CD14-positive monocyte (primary cell): ENCODE data around the gene WFIKKN2. TPM values are rescaled to one million over a fixed set of nuclear protein-coding genes. Genes with fewer than 3 reads are reported as not detected.

Source experiments
- DNase-seq, 3 donors: peaks; one replicate each; pipeline ENCODE4 v3.0.0-alpha.2; 2011 to 2022
- H2AFZ ChIP-seq: 2 replicates; pipeline ENCODE4 v1.6.0; 2012; ENCODE audit warnings: mild to moderate bottlenecking, low read depth, low read length, inconsistent platforms; ENCODE audit not compliant: insufficient read depth, poor library complexity, severe bottlenecking
- H3K27ac ChIP-seq, 2 donors: 1 replicate in 1 of 2; 2 replicates in 1 of 2; pipeline ENCODE4 v1.5.1; 2012 to 2013; ENCODE audit warnings: low read length in 2 of 2, control low read depth in 1 of 2, inconsistent platforms in 1 of 2, low read depth in 1 of 2, mild to moderate bottlenecking in 1 of 2
- H3K27me3 ChIP-seq, 2 donors: one replicate each; pipeline versions ENCODE4 v1.6.0 to v1.6.1; 2011 to 2013; ENCODE audit warnings: low read length in 2 of 2; ENCODE audit not compliant: control insufficient read depth in 2 of 2, insufficient read depth in 2 of 2
- H3K36me3 ChIP-seq, 2 donors: replicated peaks in 1 of 2; 1 replicate in 1 of 2; 2 replicates in 1 of 2; pipeline versions ENCODE4 v1.5.1 to v1.6.1; 2012 to 2013; ENCODE audit warnings: low read length in 2 of 2, control low read depth in 1 of 2, inconsistent platforms in 1 of 2, mild to moderate bottlenecking in 1 of 2; ENCODE audit not compliant: insufficient read depth in 2 of 2, control insufficient read depth in 1 of 2
- H3K4me1 ChIP-seq, 2 donors: 1 replicate in 1 of 2; 2 replicates in 1 of 2; pipeline versions ENCODE4 v1.5.1 to v1.6.1; 2012 to 2013; ENCODE audit warnings: low read length in 2 of 2, control low read depth in 1 of 2, inconsistent platforms in 1 of 2, mild to moderate bottlenecking in 1 of 2, moderate library complexity in 1 of 2; ENCODE audit not compliant: insufficient read depth in 2 of 2, control insufficient read depth in 1 of 2
- H3K4me2 ChIP-seq: replicated peaks from 2 replicates; pipeline ENCODE3; 2012; ENCODE audit warnings: low read length, moderate library complexity, mild to moderate bottlenecking; ENCODE audit not compliant: poor library complexity, severe bottlenecking; ENCODE audit errors: extremely low read depth
- H3K4me3 ChIP-seq, 3 experiments: fragments of 200-600 bp in 1 of 3; sonication (generic) in 1 of 3; replicated peaks in 1 of 3; 1 replicate in 2 of 3; 2 replicates in 1 of 3; pipeline ENCODE4 v1.5.1; 2011 to 2013; ENCODE audit warnings: low read length in 3 of 3, mild to moderate bottlenecking in 3 of 3, control low read depth in 2 of 3, low read depth in 2 of 3, inconsistent platforms in 1 of 3, moderate library complexity in 1 of 3
- H3K79me2 ChIP-seq: 2 replicates; pipeline ENCODE4 v1.6.0; 2012; ENCODE audit warnings: mild to moderate bottlenecking, control low read depth, inconsistent platforms, low read length, moderate library complexity; ENCODE audit not compliant: insufficient read depth
- H3K9ac ChIP-seq: 2 replicates; pipeline ENCODE4 v1.6.0; 2017; ENCODE audit warnings: low read length, mild to moderate bottlenecking; ENCODE audit not compliant: insufficient read depth, poor library complexity, severe bottlenecking
- H3K9me3 ChIP-seq, 2 donors: replicated peaks in 1 of 2; 1 replicate in 1 of 2; 2 replicates in 1 of 2; pipeline versions ENCODE4 v1.5.1 to v1.6.1; 2012 to 2013; ENCODE audit warnings: low read length in 2 of 2, control low read depth in 1 of 2; ENCODE audit not compliant: control insufficient read depth in 1 of 2, insufficient read depth in 1 of 2
- H4K20me1 ChIP-seq: 2 replicates; pipeline ENCODE4 v1.6.0; 2012; ENCODE audit warnings: mild to moderate bottlenecking, low read length, control low read depth, moderate library complexity; ENCODE audit not compliant: insufficient read depth
- H3K27ac Mint-ChIP-seq, 7 donors: one replicate each; pipeline ENCODE4 v1.8.0; 2020; ENCODE audit warnings: mild to moderate bottlenecking in 7 of 7, mixed read lengths in 7 of 7, moderate library complexity in 6 of 7, inconsistent platforms in 2 of 7
- H3K27me3 Mint-ChIP-seq, 3 donors: one replicate each; pipeline ENCODE4 v1.8.0; 2021 to 2022; ENCODE audit warnings: low read depth in 3 of 3, mild to moderate bottlenecking in 3 of 3, mixed read lengths in 3 of 3, moderate library complexity in 3 of 3, inconsistent platforms in 1 of 3
- H3K36me3 Mint-ChIP-seq, 2 donors: one replicate each; pipeline ENCODE4 v1.8.0; 2020; ENCODE audit warnings: mixed read lengths in 2 of 2, inconsistent platforms in 1 of 2, mild to moderate bottlenecking in 1 of 2
- H3K4me1 Mint-ChIP-seq: one replicate; pipeline ENCODE4 v1.8.0; 2020; ENCODE audit warnings: mild to moderate bottlenecking, mixed read lengths
- H3K4me3 Mint-ChIP-seq, 2 donors: one replicate each; pipeline ENCODE4 v1.8.0; 2020; ENCODE audit warnings: mild to moderate bottlenecking in 2 of 2, mixed read lengths in 2 of 2, moderate library complexity in 1 of 2
- H3K9me3 Mint-ChIP-seq, 7 donors: one replicate each; pipeline ENCODE4 v1.8.0; 2020 to 2022; ENCODE audit warnings: mixed read lengths in 7 of 7, mild to moderate bottlenecking in 6 of 7, moderate library complexity in 6 of 7, inconsistent platforms in 2 of 7
- CTCF ChIP-seq: fragments of 200-600 bp; IDR thresholded peaks from one replicate; pipeline ENCODE4 v1.8.0; 2022; ENCODE audit warnings: antibody characterized with exemption, mild to moderate bottlenecking
- WGBS: methylation state at CpG from one replicate; pipeline ENCODE4 v1.1.5; 2013; ENCODE audit warnings: missing lambda C conversion rate; ENCODE audit not compliant: insufficient coverage; 5-methylcytosine and 5-hydroxymethylcytosine counted together
- intact Hi-C, 2 donors: fragments of 100-400 bp; cut with micrococcal nuclease; formaldehyde crosslinking; loops; one replicate each; pipeline versions ENCODE4 v1.15.0 to v1.15.1; 2023
- polyA plus RNA-seq, 3 donors: library from polyadenylated mRNA; depleted of rRNA in 1 of 3; unstranded in 2 of 3; stranded (reverse) in 1 of 3; fragments of 300-500 nt in 2 of 3; fragments of >200 nt in 1 of 3; fragmentation: Illumina TruSeq in 2 of 3; gene quantifications; 1 replicate in 2 of 3; 2 replicates in 1 of 3; pipeline ENCODE4 v1.2.3, GENCODE V29; 2012 to 2021

WFIKKN2 gene
- polyA plus RNA-seq, 3 donors, result 0.03 TPM; not detected in 2

- H3K9me3 ChIP-seq, result no peaks in the 10 kb centered on the region
- no peak for TF ChIP-seq CTCF
- under 1% methylated on average over 53 of the region's 53 CpGs for WGBS
- intact Hi-C loops, result loop anchor here (2.0 to 10.0 kb wide), 6 partner anchors 45 to 289 kb away; partner anchors contain the start of genes ANKRD40 (in 1 of the 2) and NME1 (in 1 of the 2)
- H3K4me2 ChIP-seq, result peak overlapping the region; percentile 95
- H2AFZ ChIP-seq, result peak overlapping the region; percentile 11
- H3K4me1 ChIP-seq, result peaks cover 20 to 48% of the 10 kb centered on the region in 2 donors
- Mint-ChIP-seq H3K27ac (peak overlapping the region; percentile 54 to 99 (median 80)), H3K4me1 (peaks cover 38% of the 10 kb centered on the region), H3K9me3 (no peaks in the 10 kb centered on the region), H3K36me3 (peaks cover 25 to 28% of the 10 kb centered on the region in 2 donors), H3K27me3 (peaks cover 0 to 2% (median 2%) of the 10 kb centered on the region in 3 donors), H3K4me3 (peak overlapping the region; percentile 79 to 84)
- DNase-seq, result no peak
- peak overlapping the region; percentile 92 for H3K9ac ChIP-seq
- peaks cover 43% of the 10 kb centered on the region for H4K20me1 ChIP-seq
- H3K79me2 ChIP-seq, result peaks cover 40% of the 10 kb centered on the region
- peaks cover 9 to 25% of the 10 kb centered on the region in 2 donors for H3K36me3 ChIP-seq
- peak overlapping the region; percentile 64 to 75 for H3K27ac ChIP-seq
- H3K4me3 ChIP-seq, result peak overlapping the region; percentile 70 to 97 (median 89)
- no peaks in the 10 kb centered on the region for H3K27me3 ChIP-seq
These were observed 30.5 kb downstream of the WFIKKN2 start for GRCh38 chr17:50865868-50866260.

- no peaks in the 10 kb centered on the region for H3K9me3 Mint-ChIP-seq
- Histone ChIP-seq H3K27me3 (no peaks in the 10 kb centered on the region), H3K4me3 (peak within 1 kb of the TSS; percentile 89 to 97 (median 96)), H3K4me2 (peak within 1 kb of the TSS; percentile 95), H3K4me1 (peaks cover 26 to 53% of the 10 kb centered on the region in 2 donors), H3K36me3 (peaks cover 9 to 22% of the 10 kb centered on the region in 2 donors), H4K20me1 (peaks cover 42% of the 10 kb centered on the region), H3K9ac (peak within 1 kb of the TSS; percentile 92), H3K79me2 (peaks cover 40% of the 10 kb centered on the region), H3K27ac (peak within 1 kb of the TSS; percentile 94 to 100), H2AFZ (peak within 1 kb of the TSS; percentile 69), H3K9me3 (no peaks in the 10 kb centered on the region)
- peaks cover 0 to 2% (median 2%) of the 10 kb centered on the region in 3 donors for H3K27me3 Mint-ChIP-seq
- H3K4me1 Mint-ChIP-seq, result peaks cover 41% of the 10 kb centered on the region
- H3K27ac Mint-ChIP-seq, result peak within 1 kb of the TSS; percentile 99 to 100 (median 100)
- intact Hi-C loops, result loop anchor here (2.0 to 10.0 kb wide), 5 partner anchors 48 to 288 kb away; partner anchors contain the start of genes ANKRD40 (in 1 of the 2) and NME1 (in 1 of the 2)
- H3K4me3 Mint-ChIP-seq, result peak within 1 kb of the TSS; percentile 97 to 99
- peak; percentile 92 to 96 (median 95) for DNase-seq
- WGBS, result under 1% methylated on average over 64 of the region's 75 CpGs
- TF ChIP-seq CTCF, result no peak
- H3K36me3 Mint-ChIP-seq, result peaks cover 23 to 26% of the 10 kb centered on the region in 2 donors
These were observed 31.0 kb downstream of the WFIKKN2 start, which contains the start of gene TOB1 for GRCh38 chr17:50866261-50866949. Gene TOB1, minus strand, starts transcription at chr17:50866354. Its CDS starts 2,337 bp downstream, at chr17:50864017.
